C1 segment of cervical spinal cord (tissue), 14 donors: ENCODE data around the gene ITPRID1.
"Not testable (repeated sequence)": the region's sequence is repeated elsewhere in the genome, so short reads cannot be mapped to it uniquely, and the experiment has no call there.

Experiments used
- DNase-seq, 14 donors: peaks; one replicate each; lab custom pipeline; 2025; lab: John Stamatoyannopoulos, UW

ITPRID1 gene

DNA sequence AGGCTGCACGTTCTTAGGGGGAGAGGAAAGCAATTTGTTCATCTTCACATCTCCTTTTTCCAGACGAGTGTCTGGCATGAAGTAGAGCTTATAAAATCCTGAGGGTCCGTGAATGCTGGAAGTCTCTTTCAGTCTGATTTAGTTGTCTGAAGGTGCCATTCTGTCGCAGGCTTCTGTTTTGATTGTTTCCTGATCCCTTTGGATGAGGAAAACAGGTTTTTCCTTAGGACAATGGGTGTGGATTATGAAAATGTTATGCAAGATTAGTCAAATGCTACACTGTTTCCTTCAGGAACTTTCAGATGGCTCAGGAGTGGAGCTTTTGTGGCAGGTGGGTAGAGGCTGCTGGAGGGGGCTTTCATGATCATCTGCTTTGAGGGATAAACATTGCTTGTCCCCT lies at the start of gene ITPRID1:
Gene ITPRID1 (plus strand): TSS at position 301 of the 400 bp plus-strand sequence. CDS start 38,935 bp downstream, outside the sequence.
- DNase-seq: no peak

DNA sequence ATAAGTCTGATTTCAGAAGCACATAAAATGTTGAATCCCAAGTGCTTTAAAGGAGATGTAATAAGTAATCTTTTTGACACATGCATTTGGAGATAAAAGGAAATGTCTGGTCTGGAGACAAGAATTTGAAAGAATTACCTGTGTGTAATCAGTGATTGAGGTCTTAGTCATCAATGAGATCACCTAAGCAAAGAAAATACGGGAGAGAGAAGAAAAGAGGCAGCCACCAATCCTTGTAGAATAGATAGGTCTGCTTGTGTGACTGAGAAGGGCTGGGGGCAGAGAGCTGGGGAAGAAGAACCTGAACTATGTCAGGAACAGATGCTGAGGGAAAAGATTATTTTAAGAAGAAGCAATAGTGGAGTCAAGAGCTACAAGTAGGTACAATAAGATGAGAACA lies 49.3 kb upstream of the ITPRID1 start:
- no peak for DNase-seq

DNA sequence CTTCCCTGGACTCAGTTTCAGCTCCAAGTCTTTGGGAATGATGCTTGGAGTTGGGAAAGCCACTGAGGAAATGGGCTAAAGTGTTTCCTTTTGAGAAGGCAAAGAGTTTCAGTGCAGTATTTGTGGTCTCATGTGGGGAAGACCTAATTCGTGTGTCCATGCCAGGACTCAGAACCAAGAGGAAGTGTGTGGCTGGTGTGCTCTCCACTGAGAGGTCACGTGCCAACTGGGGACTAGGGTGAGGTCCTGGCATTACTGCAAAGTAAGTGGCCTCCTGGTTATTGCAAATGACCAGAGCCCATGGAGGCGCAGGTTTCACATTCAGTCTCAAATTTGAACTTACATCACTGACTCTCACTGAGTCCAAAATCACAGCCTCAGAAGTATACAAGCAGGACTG lies 48.6 kb upstream of the ITPRID1 start:
- no peak for DNase-seq

DNA sequence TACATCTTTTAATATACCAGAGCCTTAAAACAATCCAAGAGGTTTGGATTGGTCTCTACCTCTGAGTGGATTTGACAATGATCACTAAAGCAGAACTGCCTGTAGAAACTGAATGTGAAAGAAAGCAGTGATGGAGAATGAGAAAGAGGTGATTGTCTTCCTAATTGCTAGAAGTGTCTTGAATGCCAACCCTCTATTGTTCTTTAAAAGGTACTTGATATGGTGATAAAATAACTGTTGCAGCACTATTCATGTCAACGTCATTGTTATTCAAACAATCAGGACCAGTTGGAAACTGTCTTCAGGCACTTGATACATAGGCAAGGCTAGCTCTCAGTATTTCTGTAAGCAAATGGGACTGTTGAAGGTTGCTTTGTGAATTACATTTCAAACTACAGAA lies 47.9 kb upstream of the ITPRID1 start:
- DNase-seq: no peak

DNA sequence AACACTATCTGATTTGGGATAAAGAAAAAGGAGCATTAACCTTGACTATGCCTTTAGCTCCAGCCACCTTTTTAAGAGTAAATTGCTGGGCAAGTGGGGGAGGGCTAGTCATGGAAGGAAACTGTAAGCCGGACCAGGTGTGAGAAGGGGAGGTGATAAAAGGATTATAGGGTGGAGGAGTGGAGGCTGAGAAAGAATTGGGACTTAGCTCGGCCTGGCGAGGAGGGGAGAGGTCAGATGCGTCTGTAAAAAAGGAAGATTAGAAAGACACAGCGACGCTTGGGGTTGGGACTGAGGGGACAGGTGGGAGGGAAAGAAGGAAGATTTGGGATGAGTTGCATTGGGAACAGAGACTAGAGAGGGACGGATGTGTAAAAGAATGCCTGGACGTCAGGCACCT lies 43.0 kb upstream of the ITPRID1 start:
- DNase-seq: not testable (repeated sequence)

DNA sequence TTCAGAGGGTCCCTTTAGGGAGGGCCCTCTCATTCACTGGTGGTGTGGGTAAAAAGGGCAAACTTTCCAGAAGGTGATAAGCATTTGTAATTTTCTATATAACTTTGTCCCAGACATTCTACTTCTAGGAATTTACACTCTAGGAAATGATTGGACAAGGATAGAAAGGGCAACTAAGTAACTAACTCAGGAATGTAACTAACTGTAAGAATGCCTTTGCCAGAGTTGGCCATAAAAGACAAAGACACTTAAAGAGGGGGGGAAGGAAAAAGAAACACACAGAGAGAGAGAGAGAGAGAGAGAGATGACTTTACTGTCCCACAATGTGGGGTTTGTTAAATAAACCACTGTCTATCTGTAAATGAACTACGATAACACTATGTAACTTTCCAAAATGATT lies 38.5 kb upstream of the ITPRID1 start:
- DNase-seq: no peak

DNA sequence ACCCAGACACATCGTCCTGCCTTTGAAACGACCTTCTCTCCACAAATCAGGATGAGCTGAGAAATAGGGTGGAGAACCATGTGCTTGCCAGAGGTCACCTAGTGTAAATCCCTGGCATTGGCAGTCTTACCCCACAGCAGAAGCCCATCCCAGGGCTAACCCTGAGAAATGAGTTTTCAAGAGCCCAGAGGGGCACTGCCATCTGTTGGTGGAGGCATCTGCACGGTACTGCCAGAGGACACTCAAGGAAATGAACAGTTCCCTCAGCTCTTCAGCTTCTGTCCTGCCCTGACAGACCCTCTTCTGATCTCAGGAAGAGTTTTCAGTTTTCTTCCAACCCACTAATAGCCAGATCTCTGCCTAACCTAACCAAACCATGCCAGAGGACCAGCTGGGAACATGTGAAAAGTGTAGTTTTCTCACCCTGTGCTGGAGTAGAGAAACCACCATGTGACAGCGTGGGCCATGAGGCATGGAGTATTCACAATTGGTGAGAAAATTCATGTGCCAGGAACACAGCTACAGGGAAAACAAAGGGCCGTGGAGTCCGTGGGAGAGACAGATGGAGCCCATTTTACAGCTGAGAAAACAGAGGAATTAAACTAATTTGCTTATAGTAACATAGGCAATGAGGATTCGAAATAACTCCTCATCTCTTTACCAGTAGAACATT lies 37.7 kb upstream of the ITPRID1 start:
- no peak for DNase-seq

DNA sequence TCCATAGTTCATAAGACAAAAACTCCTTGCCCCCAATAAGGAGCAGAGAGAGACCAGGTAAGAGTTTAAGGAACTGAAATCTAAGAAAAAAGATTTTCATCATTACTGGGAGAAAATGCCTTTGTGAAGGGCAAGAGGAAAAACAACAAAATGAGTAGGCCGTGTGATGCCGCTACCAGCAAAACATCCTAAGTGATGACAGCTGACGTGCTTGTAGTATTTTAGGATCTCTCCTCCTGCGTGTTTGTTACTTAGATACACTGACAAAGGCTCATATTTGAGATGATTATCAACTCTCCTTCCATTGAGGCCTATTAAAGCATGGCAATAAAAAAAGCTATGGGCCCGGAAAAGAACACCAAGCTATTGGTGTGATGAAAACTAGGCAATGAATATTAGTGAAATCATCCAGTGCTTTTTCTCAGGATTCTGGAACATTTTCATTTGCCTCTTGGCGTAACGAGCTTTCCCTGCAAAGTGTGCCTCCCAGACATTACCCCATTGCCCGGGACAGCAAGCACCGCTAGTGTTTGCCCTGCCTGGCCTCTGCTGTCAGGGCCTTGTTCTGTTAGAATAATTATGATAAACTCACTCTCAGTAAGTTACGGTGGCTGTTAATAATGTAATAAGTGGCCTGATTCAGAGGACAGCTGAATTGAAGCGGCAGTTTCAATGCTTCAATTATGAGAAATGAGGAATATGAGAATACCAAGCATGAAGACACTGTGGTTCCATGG lies 36.8 kb upstream of the ITPRID1 start:
- DNase-seq: no peak

DNA sequence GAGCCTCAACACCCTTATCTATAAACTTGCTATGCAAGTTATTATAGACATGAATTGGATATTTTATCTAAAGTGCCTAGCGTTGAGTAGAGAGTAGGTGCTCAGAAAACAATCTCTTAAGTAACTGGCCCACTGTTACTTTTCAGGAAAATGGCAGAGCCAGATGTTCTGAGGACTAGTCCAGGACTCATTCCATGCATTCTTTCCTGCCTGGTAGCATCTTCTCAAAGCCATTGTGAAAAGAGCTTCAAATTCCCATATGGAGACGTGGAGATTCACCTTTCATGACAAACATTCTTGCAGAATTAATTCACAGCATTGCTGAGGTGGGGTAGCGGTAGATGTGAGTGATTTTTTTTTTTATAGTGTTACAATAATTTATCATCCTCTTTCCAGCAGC lies 35.9 kb upstream of the ITPRID1 start:
- no peak for DNase-seq

DNA sequence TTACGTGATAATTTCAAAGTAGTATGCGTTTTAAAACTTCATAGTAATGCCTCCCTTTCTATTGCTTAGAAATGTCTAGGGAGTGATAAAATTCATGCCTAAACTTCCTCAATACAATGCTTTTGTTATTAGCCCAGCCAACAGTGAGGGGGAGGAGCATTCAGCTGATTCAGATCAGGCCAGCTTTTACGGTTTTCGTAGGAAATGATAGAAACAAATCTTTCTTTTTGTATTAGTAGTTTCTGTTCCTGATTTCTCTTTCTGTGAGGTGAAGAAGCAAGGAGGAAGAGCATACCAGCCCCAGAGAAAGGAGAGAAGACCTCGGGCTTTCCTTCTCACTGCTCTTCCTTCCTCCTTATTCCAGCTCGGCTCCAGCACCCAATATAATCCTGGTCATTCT lies 35.2 kb upstream of the ITPRID1 start:
- no peak for DNase-seq

DNA sequence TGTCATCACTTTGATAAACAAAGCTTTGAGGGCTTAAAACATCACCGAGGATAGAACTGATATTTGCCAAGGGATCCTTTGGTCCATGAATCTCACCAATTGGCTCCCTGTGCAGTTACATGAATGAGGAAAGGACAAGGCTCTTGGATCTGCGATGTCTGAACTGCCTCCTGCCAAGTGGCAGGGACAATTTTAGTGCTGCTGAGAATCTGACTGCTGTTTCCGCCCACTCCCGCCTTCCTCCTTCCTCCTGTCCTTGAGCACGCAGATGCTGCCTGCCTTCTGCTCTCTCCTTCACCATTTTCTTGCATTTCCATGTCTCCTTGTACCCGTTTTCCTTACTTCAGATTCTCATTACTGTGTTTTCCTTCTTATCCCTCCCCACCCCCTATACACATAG lies 26.8 kb upstream of the ITPRID1 start:
- no peak for DNase-seq

DNA sequence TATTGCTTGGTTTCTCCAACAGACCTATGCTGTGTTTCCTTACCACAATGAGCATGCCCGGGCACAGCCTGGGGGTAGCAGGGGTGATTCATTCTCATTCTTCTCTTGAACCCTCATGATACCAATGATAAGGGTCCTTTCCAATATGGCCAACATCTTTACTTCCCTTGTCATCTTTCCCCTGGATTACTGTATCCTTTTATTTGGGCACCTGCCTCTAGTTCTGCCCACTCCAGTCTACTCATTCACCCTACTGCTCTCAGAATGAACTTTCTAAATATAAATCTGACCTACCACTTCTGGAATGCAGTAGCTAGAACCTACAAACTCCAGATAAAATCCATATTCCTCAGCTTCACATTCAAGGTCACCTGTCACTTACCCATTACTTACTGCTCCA lies 26.4 kb upstream of the ITPRID1 start:
- no peak for DNase-seq

DNA sequence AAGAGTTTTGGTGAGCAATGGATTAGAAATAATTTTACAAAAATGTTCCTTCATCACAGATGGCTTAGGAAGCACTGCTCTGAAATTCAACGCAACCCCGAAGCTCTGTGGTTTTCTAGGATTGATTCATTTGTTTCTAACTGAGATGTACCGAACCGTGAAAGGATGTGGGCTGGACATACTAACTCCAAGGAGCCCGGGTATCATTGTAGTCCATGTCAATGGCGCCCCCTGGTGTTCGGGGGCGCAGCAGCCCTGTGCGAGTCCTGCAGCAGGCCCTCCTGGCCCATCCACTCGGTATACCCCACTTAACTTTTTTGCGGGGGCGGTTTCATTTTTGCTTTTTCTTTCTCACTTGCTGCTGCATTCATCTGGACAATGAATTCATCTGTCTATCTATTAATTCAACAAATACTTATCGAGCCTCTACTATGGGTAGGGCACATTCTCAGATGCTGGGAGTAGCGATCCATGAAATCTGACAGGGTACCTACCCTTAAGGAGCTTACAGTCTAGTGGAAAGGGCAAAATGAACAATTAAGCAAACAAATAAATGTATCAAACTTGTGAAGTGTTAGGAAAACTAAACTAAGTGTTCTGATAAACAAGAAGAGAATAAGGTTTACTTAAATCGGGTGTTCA lies 25.2 kb upstream of the ITPRID1 start:
- DNase-seq: peak in 6 of 14 donors; percentile 2 to 53 (median 18)

DNA sequence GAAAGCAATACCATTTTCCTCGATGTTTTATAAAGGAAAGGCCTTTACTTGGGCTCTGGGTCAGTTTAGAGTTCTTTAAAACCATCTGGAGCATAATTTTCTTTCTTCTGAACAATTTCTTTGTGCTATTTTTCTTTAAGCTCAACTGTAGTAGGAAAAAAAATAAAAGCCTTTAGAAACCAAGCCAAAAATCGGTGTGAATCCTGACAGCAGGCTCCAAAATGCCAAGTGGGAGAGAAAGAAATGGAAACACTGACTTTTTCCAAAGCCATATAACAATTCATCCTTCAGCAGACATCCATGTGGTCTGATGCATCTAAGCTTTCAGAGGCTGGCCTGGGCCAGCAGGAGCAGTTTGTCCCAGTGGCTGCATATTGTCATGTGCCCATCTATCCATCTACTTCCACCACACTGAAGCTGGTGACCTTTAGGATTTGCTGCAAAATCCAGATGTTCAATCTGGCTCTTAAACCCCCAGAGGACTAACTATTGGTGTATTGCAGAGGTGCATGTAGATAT lies 23.0 kb upstream of the ITPRID1 start:
- DNase-seq: no peak

DNA sequence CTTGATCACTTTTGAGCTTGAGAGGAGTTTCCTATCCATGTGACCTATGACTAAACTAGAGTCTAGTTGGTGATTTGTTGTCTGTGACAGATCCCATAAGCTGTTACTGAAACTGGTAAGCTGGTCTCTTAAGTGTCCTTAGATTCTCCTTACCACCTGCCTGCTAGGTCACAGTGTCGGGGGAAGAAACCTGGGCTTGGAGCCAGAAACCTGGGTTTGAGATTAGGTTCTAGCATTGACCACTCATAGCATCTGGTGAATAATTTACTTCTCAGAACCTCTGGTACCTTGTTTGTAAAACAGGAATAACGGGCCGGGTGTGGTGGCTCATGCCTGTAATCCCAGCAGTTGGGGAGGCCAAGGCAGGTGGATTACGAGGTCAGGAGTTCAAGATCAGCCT lies 21.8 kb upstream of the ITPRID1 start:
- no peak for DNase-seq

DNA sequence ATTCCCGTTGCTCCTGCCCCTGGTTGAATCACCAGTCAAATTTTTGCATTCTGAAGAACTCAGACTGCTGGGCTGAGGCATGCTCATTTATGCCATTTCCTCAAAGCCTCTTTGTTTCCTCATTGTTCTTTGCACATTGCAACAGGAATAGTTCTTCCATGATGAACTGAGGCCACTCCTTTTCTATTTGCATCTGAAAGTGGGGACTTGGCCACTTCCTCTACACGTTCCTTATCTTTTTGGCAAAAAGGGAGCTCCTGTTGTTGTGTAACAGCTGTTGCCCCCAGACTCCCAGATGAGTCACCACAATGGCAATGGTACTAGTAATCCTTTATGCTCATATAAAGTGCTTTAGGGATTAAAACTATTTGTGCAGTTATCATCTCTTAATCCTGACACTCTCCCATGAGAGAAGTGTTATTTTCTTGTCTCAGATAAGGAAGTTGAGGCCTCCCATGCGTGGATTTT lies 20.1 kb upstream of the ITPRID1 start:
- peak in 1 of 14 donors; percentile 6 for DNase-seq

DNA sequence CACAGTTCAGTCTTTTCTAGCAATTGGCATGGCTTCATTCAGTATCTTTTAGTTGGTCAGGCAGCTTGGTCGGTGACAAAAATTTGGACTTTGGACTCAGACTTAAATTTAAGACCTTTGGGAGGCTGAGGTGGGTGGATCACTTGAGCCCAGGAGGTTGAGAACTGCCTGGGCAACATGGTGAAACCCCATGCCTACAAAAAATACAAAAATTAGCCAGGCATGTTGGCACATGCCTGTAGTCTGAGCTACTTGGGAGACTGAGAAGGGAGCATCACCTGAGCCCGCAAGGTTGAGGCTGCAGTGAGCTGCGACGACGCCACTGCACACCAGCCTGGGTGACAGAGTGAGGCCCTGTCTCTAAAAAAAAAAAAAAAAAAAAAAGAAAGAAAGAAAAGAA lies 19.5 kb upstream of the ITPRID1 start:
- DNase-seq: no peak

DNA sequence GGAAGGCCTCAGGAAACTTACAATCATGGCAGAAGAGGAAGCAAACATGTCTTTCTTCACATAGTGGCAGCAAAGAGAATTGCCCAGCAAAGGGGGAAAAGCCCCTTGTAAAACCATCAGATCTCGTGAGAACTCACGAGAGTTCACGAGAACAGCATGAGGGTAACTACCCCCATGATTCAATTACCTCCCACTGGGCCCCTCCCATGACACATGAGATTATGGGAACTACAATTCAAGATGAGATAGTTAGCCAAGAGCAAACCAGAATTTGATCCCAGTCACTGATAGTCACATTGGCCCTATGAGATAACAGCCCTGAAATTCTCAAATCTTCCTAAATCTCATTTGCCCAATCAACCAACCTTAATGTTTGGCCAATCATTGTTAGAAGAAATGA lies 18.2 kb upstream of the ITPRID1 start:
- no peak for DNase-seq

DNA sequence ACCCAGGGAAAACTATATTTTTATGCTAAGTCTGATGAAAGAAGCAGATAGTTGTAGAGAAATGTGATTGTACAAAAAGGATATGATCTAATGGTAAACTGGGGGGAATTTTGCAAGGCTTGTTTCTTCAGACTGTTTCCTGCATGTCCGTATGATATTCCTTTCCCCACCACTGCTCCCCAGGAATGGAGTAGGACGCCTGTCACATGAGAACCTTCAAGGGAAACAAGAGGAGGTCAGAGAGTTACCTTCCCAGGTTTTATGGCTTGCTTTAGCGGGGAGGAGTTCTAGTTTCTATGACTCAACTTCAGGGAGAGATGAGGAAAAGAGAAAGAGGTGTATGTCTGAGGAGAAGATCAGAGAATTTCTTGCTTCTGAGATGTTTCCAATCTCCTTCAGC lies 16.4 kb upstream of the ITPRID1 start:
- no peak for DNase-seq

DNA sequence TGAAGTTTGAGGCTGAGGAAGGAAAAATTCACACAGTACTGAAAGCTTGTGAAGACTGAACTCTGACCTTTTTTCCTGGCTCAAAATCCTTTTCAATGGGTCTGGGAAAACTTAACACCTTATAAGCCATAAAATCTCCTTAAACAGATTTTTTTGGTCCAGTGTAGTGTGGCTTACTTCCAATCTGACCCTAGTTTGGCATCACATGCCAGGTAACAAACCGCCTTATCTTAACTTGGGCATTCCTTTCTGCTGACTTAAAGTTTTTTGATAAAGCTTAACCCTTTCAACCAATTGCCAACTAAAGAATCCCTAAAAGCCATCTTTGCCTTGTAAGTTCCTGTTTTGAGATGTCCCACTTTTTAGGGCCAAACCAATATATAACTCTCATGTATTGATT lies 13.2 kb upstream of the ITPRID1 start:
- no peak for DNase-seq

DNA sequence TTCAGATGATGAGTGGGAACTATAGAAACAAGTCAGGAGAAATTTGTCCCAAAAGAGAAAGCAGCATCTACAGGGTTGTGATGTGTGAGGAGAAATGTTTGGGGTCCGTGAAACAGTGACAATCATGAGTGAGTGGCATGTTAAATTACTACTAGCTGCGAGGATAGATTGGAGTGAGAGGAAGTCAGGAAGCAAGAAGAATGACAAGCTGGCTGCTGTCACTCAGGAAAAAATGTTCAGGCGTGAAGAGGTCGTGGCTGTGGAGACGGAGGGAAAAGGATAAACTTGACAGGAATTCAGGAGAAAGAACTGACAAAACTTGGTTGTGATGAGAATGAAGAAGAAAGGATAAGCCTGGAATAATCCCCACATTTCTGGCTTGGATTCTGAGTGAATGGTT lies 5.1 kb upstream of the ITPRID1 start:
- DNase-seq: no peak

DNA sequence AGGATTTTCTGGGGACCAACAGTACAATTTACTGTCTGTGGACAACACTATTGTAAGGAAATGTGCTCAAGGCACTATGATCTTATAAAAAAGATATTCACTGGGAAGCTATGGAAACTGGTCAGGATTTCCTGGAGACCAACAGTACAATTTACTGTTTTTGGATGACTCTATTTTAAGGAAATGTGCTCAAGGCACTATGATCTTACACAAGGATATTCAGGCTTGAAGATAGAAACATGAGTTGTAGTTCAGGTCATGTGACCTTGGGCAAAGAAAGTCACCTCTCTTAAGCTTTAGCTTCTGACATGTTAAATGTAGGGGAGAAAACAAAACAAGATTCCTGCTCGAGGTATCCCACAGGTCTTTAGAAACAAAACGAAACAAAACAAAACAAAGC lies 1.7 kb upstream of the ITPRID1 start:
- no peak for DNase-seq
